Islet of Langerhans (tissue), 1 donor: ENCODE measurements around the gene HTATIP2.
"Not testable (repeated sequence)": the region's sequence is repeated elsewhere in the genome, so short reads cannot be mapped to it uniquely, and the experiment has no call there.

Experiments used
- FAIRE-seq: peaks from one replicate; lab custom pipeline; 2011; peaks lifted over from hg19 to GRCh38; lab: Jason Lieb, UNC

HTATIP2 gene

GRCh38 chr11:20372081-20372626 lies 8.6 kb downstream of the HTATIP2 start:
- no peak for FAIRE-seq

- FAIRE-seq, result no peak
Measured at GRCh38 chr11:20373147-20373546, 9.6 kb downstream of the HTATIP2 start.

- no peak for FAIRE-seq
Measured at GRCh38 chr11:20373568-20374209, 10.2 kb downstream of the HTATIP2 start.

GRCh38 chr11:20374741-20375300 lies 11.3 kb downstream of the HTATIP2 start:
- no peak for FAIRE-seq

GRCh38 chr11:20376162-20376730 lies 12.7 kb downstream of the HTATIP2 start:
- no peak for FAIRE-seq

GRCh38 chr11:20385996-20386395 lies 22.5 kb downstream of the HTATIP2 start:
- not testable (repeated sequence) for FAIRE-seq

- no peak for FAIRE-seq
Measured at GRCh38 chr11:20387261-20388095, 24.0 kb downstream of the HTATIP2 start, which contains the start of gene PRMT3. TSS of gene PRMT3 (plus strand) at chr11:20387716. CDS start at chr11:20387747, 31 bp downstream.

- no peak for FAIRE-seq
Measured at GRCh38 chr11:20388096-20389055, 24.9 kb downstream of the HTATIP2 start.

- no peak for FAIRE-seq
Measured at GRCh38 chr11:20397281-20397680, 33.8 kb downstream of the HTATIP2 start.

- FAIRE-seq, result no peak
Measured at GRCh38 chr11:20399498-20399897, 36.0 kb downstream of the HTATIP2 start.

GRCh38 chr11:20403059-20403458 lies 39.5 kb downstream of the HTATIP2 start:
- FAIRE-seq, result no peak

GRCh38 chr11:20406484-20406883 lies 43.0 kb downstream of the HTATIP2 start:
- no peak for FAIRE-seq

GRCh38 chr11:20407344-20407743 lies 43.8 kb downstream of the HTATIP2 start:
- FAIRE-seq, result no peak

GRCh38 chr11:20415432-20415831 lies 51.9 kb downstream of the HTATIP2 start:
- no peak for FAIRE-seq

GRCh38 chr11:20417771-20418170 lies 54.3 kb downstream of the HTATIP2 start:
- FAIRE-seq, result no peak

GRCh38 chr11:20421946-20422345 lies 58.4 kb downstream of the HTATIP2 start:
- FAIRE-seq, result no peak

- FAIRE-seq, result no peak
Measured at GRCh38 chr11:20429216-20429615, 65.7 kb downstream of the HTATIP2 start.
